Epithelial cell of proximal tubule (primary cell): ENCODE measurements around the gene ACOXL. TPM values are rescaled to one million over a fixed set of nuclear protein-coding genes. Genes with fewer than 3 reads are reported as not detected.

Experiments
- DNase-seq: peaks from one replicate; pipeline ENCODE4 v3.0.0-alpha.2; 2011; ENCODE audit warnings: low read depth
- H3K4me3 ChIP-seq: 2 replicates; pipeline ENCODE4 v1.5.1; 2011; ENCODE audit warnings: low read depth, mild to moderate bottlenecking, low read length
- total RNA-seq: library from RNA; depleted of rRNA; stranded (reverse); fragments of >200 nt; gene quantifications from 2 replicates; pipeline ENCODE4 v1.2.3, GENCODE V29; 2015
- TF ChIP-seq, protein P1 (sequence below): conservative IDR thresholded peaks from 2 replicates; pipeline ENCODE4 v1.5.1; 2012; ENCODE audit warnings: low read depth, mild to moderate bottlenecking, low read length

The ACOXL gene
- total RNA-seq, 1 donor from 2014 or later: 0.06 TPM

DNA sequence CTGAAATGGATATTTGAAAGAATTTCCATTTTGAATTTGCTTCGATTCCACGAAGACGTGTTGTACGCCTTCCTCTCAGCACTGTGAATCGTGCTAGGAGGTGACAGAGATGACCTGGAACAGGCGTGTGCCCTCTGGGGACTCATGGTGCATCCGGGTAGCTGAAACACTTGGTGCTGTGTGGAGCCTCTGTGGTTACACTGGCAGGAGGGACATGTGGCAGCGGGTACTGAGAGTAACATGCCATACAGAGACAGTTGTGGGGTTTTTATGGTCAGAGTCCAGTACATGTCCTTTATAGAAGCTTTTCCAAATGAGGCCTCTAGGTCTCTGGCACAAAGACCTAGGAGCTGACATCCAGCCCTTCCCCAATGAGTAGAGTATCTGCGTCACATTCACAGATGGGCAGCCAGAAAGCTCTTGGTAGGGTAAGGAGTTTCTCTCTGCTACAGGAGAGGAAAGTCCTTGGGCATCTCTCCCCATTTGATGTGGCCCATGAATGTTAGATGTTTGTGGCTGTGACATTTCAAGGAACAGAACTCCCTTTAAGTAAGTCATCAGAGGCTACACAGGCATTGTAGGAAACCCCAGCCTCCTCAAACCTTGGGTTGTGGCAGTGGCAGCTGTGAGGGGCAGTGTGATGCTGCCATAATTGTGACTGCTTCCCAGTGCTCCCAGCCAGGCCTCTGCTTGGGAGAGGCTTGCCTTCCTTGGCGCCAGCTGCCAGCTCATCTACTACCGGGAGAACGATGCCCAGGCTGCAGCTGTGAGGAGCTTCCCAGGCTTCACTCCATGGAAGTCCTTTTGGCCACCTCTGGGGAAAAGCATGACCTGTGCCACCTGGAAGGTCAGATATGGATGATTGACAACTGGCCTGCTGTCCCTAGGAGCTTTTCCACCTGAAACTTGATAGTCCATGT lies 80.6 kb downstream of the ACOXL start:
- TF ChIP-seq, protein P1, sequence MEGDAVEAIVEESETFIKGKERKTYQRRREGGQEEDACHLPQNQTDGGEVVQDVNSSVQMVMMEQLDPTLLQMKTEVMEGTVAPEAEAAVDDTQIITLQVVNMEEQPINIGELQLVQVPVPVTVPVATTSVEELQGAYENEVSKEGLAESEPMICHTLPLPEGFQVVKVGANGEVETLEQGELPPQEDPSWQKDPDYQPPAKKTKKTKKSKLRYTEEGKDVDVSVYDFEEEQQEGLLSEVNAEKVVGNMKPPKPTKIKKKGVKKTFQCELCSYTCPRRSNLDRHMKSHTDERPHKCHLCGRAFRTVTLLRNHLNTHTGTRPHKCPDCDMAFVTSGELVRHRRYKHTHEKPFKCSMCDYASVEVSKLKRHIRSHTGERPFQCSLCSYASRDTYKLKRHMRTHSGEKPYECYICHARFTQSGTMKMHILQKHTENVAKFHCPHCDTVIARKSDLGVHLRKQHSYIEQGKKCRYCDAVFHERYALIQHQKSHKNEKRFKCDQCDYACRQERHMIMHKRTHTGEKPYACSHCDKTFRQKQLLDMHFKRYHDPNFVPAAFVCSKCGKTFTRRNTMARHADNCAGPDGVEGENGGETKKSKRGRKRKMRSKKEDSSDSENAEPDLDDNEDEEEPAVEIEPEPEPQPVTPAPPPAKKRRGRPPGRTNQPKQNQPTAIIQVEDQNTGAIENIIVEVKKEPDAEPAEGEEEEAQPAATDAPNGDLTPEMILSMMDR: no peak
- no peak overlapping the region for H3K4me3 ChIP-seq
- DNase-seq: no peak

DNA sequence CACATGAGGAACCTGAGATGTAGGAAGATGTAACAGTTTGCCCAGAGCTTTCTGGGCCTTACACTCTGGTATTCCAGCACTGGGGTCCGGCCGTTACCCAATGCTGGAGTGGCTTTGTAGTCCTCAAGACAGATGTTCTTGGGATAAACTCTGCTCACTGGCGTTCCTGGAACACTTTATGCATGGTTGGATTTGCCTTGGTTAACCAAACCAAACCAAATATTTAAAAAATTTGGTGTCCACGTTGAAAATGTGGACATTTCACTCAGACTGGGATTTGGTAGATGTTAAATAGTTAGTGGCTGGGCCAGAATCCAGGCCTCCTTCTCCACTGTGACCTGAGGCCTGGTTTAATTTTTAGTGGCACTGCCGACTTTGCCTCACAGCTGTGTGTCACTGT lies 81.5 kb downstream of the ACOXL start:
- H3K4me3 ChIP-seq: no peak overlapping the region
- DNase-seq: no peak
- TF ChIP-seq, protein P1: no peak

DNA sequence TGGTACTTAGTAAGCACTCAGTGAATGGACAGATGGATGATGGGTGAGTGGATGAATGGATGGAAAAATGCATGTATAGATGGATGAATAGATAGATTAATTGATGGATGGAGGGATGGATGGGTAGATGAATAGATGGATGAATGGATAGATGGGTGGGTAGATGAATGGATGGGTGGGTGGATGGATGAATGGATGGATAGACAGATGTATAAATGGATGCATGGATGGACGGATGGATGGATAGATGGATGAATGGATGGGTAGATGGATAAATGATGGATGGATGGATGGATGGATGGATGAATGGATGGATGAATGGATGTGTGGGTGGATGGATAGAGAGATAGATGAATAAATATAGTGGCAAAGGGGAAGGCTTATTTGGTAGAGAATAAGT lies 83.6 kb downstream of the ACOXL start:
- H3K4me3 ChIP-seq: no peak overlapping the region
- TF ChIP-seq, protein P1: no peak
- no peak for DNase-seq

DNA sequence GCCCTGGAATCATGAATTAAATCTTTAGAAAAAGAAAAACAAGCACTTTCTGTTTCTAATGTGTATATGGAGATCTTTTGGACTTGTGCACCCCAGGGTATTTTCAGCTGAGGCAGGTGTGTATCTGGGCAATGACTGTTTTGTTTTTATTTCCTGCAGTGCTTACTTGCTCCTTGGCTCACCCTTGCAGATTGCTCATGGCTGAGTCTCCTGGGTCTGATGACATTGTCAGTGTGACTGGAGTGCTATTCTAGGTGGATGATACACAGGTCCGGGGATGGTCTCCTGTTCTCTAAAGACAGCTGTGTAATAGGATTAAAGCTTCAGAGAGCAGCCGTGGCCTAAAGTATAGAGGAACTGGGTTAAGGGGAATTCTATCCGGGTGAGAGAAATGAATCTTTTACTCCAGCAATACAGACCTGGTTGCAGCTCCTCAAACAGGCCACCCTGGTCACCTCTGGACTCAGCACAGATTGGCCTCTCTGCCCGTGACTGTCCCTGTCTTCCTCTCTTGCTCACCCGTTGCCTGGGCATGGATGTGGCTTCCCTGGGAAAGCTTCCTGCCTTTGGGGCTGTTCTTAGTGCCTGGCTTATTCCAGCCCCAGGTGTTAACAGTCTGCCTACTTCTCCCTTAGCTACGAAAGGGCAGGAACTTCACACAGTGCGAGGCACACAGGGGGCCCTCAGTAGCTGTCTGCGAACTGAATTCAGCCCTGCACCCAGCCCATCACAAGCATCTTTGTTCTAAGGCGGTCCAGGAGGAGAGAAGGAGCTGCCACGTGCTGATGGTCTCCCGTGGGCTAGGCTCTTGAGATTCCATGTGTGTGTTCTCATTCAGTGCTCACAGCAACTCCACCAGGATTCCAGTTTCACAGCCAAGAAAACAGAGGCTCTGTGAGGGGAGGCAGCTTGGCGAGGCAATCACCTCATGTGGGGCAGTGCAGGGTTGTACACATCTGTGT lies 84.3 kb downstream of the ACOXL start:
- TF ChIP-seq, protein P1: no peak
- no peak overlapping the region for H3K4me3 ChIP-seq
- peak; percentile 27 for DNase-seq

DNA sequence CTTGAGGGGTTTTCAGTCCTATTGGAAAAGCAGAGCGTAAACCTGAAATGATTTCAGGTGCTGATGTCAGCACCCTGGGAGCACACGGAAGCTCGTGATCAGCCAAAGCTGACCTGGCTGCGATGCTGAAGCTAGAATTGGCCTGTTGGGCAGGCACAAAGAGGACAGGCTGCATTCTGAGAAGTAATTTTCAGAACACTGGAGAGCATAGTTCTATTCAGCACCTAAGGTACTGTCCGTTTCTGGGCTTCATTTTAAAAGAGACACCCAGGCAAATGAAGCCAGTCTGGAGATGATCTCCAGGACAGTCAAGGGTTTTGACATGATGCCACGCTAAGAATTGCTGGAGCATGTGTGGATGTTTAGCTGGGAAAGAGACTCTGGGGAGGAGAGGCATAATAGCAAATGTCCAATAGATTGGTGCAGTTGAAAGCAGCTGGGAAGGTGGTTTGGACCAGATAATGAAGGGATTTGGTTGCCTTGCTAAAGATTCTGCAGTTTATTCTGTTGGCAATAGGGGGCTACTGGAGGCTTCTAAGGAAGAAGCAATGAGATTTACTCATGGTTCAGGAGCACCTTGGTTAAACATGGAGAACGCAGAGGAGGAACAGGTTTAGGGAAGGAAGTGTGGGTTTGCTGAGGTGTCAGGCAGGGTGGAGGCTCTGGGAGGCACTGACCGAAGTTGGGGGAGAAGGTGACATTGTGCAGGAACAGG lies 86.6 kb downstream of the ACOXL start:
- TF ChIP-seq, protein P1: peak; percentile 31
- no peak for DNase-seq

DNA sequence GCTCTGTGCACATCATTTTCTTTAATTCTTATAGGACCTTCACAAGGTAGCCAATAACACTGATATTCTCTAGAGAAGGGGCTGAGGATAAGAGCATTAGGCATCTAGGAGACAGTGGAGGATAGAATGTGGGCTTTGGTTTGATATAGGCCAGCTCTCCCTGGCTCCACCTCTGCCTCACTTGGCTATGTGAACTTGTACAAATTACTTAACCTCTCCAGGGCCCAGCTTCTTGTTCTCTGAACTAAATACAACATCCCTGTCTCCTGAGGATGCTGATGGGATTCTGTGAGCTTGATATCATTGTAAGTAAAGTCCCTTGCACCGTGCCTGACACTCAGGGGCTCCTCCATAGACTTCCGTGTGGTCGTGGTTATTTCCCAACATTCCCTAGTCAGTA lies 87.3 kb downstream of the ACOXL start:
- TF ChIP-seq, protein P1: no peak

More for the DNA sequence above, 86.6 kb downstream of the ACOXL start:
- no peak overlapping the region for H3K4me3 ChIP-seq

More for the DNA sequence above, 87.3 kb downstream of the ACOXL start:
- no peak overlapping the region for H3K4me3 ChIP-seq
- DNase-seq: no peak
